GM20431 (cell line): ENCODE measurements around the gene ASMTL.

Experiments used
- in situ Hi-C: fragments of 300-500 bp; cut with MseI, MboI; formaldehyde crosslinking; loops from one replicate; pipeline ENCODE4 v1.15.0; 2020; ENCODE audit warnings: low sequenced_read_pairs; ENCODE audit not compliant: unreplicated experiment

ASMTL gene

DNA sequence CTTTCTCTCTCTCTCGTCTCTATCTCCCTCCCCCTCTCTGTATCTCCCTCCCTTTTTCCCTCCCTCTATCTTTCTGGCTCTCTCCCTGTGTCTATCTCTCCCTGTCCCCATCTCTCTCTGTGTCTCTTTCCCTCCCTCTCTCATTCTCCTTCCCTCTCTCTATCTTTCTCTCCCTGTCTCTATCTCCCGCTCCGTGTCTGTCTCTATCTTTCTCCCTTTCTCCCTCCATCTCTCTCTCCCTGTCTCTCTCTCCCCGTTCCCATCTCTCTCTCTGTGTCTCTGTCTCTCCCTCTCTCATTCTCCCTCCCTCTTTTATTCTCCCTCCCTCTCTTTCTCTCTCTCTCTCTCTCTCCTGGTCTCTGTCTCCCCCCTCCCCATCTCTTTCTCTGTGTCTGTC is 93.2 kb downstream of the ASMTL start:
- in situ Hi-C loops: no loop called here

DNA sequence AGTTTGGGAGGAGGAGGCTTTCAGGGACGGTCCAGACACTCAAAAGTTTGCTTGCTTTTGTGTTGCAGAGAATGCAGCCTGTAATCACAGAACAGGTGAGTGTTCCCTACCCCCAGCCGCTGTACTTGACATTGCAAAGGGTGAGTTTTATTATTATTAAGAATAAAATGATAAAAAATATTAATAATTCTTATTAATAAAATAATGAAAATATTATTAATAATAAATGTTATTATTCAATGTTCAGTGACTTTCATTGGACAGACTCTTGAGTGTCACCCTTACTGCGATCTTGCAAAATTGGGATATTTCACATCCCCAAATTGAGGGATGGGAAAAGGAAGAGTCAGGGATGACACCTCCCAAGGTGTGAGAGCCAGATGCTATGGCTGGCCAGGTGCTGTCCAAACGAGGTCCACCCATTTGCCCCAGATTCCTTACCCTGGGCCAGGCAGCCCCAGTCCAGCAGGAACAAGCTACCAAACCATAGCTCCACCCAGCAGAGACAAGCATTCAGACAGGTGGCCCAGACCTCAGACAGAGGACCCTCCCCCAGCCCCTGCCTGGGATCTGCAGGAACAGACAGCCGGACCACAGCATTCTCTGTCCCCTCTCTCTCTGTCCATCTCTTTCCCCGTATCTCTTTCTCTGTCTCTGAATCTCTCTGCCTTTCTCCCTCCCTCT is 93.8 kb downstream of the ASMTL start:
- in situ Hi-C loops: no loop called here

DNA sequence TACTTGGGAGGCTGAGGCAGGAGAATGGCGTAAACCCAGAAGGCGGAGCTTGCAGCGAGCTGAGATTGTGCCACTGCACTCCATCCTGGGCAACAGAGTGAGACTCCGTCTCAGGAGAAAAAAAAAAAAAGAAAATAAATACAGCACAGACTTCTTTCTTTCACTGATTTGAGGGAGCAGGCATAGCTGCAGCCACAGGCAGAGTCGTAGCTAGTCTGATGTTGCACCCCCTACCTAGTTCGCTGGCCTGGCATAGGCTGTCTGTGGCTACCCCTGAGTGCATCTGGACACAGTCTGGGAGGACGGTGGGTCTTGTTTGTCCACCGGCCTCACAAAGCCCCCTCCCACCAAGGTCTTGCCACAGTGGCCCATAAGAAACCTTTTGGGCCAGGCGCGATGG is 94.7 kb downstream of the ASMTL start:
- in situ Hi-C loops: no loop called here

DNA sequence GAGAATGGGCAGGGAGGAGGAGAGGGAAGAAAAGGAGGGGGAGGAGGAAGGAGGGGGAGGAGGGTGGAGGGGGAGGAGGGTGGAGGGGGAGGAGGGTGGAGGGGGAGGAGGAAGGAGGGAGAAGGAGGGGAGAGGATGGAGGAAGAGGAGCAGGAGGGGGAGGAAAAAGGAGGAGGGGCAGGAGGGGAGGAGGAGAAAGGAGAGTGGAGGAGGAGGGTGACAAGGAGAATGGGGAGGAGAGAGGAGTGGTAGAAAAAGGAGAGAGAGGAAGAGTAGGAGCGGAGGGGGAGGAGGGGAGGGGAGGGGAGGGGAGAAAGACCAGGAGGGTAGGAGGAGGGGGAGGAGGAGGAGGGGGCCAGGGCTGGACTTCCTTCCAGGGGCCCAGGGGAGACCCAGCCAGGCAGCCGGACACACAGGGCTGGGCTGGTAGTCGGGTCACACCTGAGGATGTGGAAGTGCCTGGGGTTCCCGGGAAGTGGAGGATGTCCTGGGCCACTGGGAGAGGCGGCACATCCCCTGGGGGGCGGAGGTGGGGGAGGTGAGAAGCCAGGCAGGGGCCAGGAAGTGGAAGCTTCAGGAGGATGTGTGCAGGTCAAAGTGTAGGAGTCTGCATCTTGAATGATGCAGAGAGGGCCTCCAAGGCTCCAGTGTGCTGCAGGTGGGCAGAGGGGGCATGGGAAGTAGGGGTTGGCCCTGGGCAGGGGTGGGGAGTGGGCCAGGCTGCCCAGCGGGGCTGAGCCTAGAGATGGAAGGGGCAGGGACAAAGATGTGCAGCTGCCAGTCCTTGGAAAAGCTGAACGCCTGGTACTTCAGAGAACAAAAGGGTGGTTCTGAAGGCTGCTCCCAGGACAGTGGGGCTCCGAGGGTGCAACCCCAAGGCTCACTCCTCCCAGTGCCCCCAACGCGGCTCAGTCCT is 97.3 kb downstream of the ASMTL start:
- in situ Hi-C loops: no loop called here

DNA sequence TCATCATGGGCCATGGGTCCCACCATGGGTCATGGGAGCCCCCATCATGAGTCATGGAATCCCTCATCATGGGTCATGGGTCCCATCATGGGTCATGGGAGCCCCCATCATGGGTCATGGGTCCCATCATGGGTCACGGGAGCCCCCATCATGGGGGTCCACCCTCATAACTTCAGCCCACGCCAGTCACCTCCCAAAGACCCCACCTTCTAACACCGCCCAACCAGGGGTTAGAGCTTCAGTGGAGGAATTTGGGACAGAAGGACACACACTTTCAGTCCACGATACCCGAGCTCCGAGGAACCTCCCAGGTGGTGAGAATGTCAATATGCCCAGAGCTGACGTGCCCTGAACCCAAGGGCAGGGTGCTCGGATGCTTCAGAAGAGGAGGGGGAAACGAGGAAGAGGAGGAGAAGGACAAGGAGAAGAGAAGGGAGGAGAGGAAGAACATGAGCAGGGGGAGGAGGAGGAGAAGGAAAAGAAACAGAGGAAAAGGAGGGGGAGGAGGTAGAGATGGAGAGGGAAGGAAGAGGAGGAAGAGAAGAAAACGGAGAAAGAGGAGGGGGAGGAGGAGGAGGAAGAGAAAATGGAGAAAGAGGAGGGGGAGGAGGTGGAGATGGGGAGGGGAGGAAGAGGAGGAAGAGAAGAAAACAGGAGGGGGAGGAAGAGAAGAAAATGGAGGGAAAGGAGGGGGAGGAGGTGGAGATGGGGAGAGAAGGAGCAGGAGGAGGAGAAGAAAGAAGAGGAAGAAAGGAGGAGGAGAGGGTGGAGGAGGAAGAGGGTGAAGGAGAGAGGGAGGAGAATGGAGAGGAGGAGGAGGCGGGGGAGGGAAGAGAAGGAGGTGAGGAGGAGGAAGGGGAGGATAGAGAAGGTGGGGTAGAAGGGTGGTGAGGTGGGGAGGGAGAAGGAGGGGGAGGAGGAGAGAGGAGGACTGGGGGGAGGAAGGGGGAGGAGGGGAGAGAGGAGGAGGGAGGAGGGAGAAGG is 98.4 kb downstream of the ASMTL start:
- in situ Hi-C loops: no loop called here
